Activated CD4-positive, alpha-beta T cell treated with anti-CD3 and anti-CD28 coated beads for 36 hours (primary cell): ENCODE measurements around the gene RIBC2. TPM values are rescaled to one million over a fixed set of nuclear protein-coding genes. Genes with fewer than 3 reads are reported as not detected.
"Not testable (repeated sequence)": the region's sequence is repeated elsewhere in the genome, so short reads cannot be mapped to it uniquely, and the experiment has no call there.

Source experiments
- ATAC-seq: fragments of 200-7000 bp; cut with Tn5 transposase; one replicate; pipeline ENCODE4 v1.10.0; 2021; ENCODE audit warnings: mild to moderate bottlenecking, moderate library complexity
- CTCF ChIA-PET: fragments of 350-600 bp; sonication (Branson Sonifier 250); formaldehyde crosslinking; loops from one replicate; lab custom pipeline; 2021; ENCODE audit warnings: antibody characterized with exemption; lab: Charles Lee
- POLR2A ChIA-PET: fragments of 350-600 bp; sonication (Branson Sonifier 250); formaldehyde crosslinking; loops from one replicate; lab custom pipeline; 2021; ENCODE audit warnings: antibody characterized with exemption, inconsistent platforms; lab: Charles Lee
- DNase-seq: peaks from one replicate; pipeline ENCODE4 v3.0.0-alpha.2; 2020
- H3K27ac Mint-ChIP-seq: one replicate; pipeline ENCODE4 v1.8.0; 2021; ENCODE audit warnings: mixed read lengths
- H3K27me3 Mint-ChIP-seq: one replicate; pipeline ENCODE4 v1.8.0; 2021; ENCODE audit warnings: mixed read lengths
- H3K36me3 Mint-ChIP-seq: one replicate; pipeline ENCODE4 v1.8.0; 2021; ENCODE audit warnings: low read depth, mixed read lengths
- H3K4me1 Mint-ChIP-seq: one replicate; pipeline ENCODE4 v1.8.0; 2021; ENCODE audit warnings: mixed read lengths
- H3K4me3 Mint-ChIP-seq: one replicate; pipeline ENCODE4 v1.8.0; 2021; ENCODE audit warnings: mild to moderate bottlenecking, moderate library complexity, mixed read lengths
- H3K9me3 Mint-ChIP-seq: one replicate; pipeline ENCODE4 v1.8.0; 2021; ENCODE audit warnings: low read depth, mixed read lengths
- intact Hi-C, 2 experiments: fragments of 100-400 bp; cut with DNase I in 1 of 2; cut with micrococcal nuclease in 1 of 2; formaldehyde crosslinking; loops; one replicate each; pipeline versions ENCODE4 v1.14.2 to v1.15.1; 2022 to 2024; cut with DNase I, micrococcal nuclease
- total RNA-seq, 2 experiments: library from RNA; stranded (reverse); gene quantifications; one replicate each; pipeline ENCODE4 v1.2.3, GENCODE V29; 2021

Gene RIBC2, protein sequence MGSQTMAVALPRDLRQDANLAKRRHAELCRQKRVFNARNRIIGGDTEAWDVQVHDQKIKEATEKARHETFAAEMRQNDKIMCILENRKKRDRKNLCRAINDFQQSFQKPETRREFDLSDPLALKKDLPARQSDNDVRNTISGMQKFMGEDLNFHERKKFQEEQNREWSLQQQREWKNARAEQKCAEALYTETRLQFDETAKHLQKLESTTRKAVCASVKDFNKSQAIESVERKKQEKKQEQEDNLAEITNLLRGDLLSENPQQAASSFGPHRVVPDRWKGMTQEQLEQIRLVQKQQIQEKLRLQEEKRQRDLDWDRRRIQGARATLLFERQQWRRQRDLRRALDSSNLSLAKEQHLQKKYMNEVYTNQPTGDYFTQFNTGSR
- total RNA-seq, result 1 to 10 TPM; 6.3 to 7.8 TPM

DNA sequence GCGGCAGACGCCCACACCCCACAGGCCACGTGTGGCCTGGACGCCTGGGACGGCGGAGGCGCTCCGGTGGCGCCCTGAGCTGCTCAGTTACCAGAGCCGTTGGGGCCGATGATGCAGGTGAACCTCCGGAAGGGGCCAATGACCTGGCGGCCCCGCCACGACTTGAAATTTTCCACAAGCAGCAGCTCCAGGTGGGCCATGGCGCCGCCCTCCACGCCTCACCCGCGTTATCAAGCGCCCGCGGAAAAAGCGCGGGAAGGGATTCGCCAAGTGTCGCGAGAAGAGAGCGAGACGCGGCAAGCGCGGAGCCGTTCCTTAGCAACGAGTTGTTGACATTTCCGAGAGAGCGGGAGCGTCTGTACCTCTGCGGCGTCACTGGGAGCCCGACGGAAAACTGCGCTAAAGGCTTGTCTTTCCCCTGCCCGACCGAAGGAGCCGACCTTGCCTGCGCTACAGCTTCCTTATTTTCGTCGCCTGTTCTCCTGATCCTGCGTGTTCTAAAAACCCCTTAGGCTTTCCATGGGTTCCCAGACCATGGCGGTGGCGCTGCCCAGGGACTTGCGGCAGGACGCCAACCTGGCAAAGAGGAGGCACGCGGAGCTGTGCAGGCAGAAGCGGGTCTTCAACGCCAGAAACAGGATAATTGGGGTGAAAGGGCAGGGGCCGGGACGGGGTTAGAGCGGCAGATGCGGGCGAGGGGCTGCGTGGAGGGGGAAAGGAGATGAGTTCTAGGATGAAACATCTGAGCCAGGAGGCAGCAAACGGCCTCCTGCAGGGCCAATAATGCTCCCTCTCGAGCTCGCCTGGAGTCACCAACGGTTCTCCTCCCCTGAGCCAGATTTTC lies at the start of gene RIBC2, which contains the start of gene SMC1B:
RIBC2 (plus strand) TSS at position 326 of the 844 bp plus-strand sequence; CDS start at position 520, 194 bp downstream.
SMC1B (minus strand) TSS at position 232 of the 844 bp plus-strand sequence; CDS start at position 200, 32 bp downstream.
- CTCF ChIA-PET, result interaction anchor here (0.5 to 1.1 kb wide), 4 partner anchors 23 to 101 kb away, joined by 3 to 4 read pairs (median 4); no protein-coding TSS in a partner anchor
- DNase-seq (peak; percentile 93), ATAC-seq (peak; percentile 96)
- H3K27me3 Mint-ChIP-seq, result peaks cover 8% of the 10 kb centered on the region
- peaks cover 6% of the 10 kb centered on the region for H3K36me3 Mint-ChIP-seq
- H3K4me3 Mint-ChIP-seq, result peak within 1 kb of the TSS; percentile 78
- no peaks in the 10 kb centered on the region for H3K9me3 Mint-ChIP-seq
- H3K4me1 Mint-ChIP-seq, result peaks cover 10% of the 10 kb centered on the region
- POLR2A ChIA-PET, result interaction anchor here (1.1 kb wide), 1 partner anchor 91 kb away, joined by 4 read pairs; no protein-coding TSS in a partner anchor
- intact Hi-C loops, result loop anchor here in 1 of 2 experiments (1.0 kb wide), 4 partner anchors 22 to 194 kb away; partner anchors contain the start of gene FAM118A
- H3K27ac Mint-ChIP-seq, result peak within 1 kb of the TSS; percentile 75

DNA sequence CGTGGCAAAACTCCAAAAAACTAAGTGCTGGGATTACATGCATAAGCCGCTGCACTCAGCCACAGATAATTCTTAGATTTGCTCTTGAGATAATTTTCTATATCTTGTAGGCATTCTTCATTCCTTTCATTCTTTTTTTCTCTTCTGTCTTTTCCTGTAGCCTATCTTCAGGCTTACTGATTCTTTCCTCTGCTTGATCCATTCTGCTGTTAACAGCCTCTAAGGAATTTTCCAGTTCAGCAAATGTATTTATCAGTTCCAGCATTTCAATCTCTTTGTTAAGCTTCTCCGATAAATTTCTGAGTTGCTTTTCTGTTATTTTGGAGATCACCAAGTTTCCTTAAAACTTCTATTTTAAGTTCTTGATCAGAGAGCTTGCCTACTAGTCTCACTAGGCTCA lies 46.8 kb upstream of the RIBC2 start:
- Mint-ChIP-seq H3K27me3 (peaks cover 5% of the 10 kb centered on the region), H3K27ac (no peak overlapping the region), H3K4me1 (no peaks in the 10 kb centered on the region), H3K4me3 (no peak overlapping the region), H3K9me3 (peaks cover 5% of the 10 kb centered on the region), H3K36me3 (peaks cover 4% of the 10 kb centered on the region)
- ChIA-PET POLR2A (no interaction called here), CTCF (interaction anchor here (0.7 kb wide), 1 partner anchor 806 kb away, joined by 3 read pairs; no protein-coding TSS in a partner anchor)
- DNase-seq, result no peak
- no peak for ATAC-seq
- intact Hi-C loops, result no loop called here

DNA sequence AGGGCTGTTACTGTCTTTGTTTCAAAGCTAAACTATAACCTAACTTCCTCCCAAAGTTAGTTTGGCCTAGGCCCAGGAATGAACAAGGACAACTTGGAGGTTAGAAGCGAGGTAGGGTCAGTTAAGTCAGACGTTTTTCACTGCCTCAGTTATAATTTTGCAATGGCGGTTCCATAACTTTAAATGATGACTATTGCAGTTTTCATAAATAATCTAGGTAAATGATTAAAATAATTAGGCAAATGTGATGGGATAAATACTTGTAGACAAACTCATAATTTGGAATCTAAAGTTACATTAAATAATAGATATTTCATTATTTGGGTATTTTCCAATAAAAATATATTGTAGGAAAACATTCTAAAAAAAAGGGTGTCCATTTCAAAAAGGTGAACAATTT lies 39.9 kb upstream of the RIBC2 start:
- H3K9me3 Mint-ChIP-seq, DNase-seq, H3K4me1 Mint-ChIP-seq, CTCF ChIA-PET, H3K4me3 Mint-ChIP-seq, intact Hi-C loops, ATAC-seq, H3K27ac Mint-ChIP-seq, H3K36me3 Mint-ChIP-seq, H3K27me3 Mint-ChIP-seq, POLR2A ChIA-PET: not testable (repeated sequence)

DNA sequence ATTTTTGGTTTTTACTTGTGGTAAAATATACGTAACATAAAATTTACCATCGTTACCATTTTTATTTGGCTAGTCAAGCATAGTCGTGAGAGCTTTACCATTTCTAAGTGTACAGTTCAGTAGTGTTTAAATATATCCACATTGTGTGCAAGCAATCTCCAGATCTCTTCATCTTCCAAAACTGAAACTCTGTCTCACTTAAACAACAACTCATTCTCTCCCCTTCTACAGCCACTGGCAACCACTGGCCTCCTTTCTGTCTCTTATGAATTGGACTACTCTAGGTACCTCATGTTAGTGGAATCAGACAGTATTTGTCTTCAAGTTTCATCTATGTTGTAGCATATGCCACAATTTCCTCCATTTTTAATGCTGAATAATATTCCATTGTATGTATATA lies 37.5 kb upstream of the RIBC2 start:
- Mint-ChIP-seq H3K27me3 (peaks cover 3% of the 10 kb centered on the region), H3K4me3 (no peak overlapping the region), H3K9me3 (no peaks in the 10 kb centered on the region), H3K27ac (no peak overlapping the region), H3K4me1 (peaks cover 4% of the 10 kb centered on the region), H3K36me3 (no peaks in the 10 kb centered on the region)
- intact Hi-C loops, result no loop called here
- ChIA-PET POLR2A (no interaction called here), CTCF (no interaction called here)
- DNase-seq, result no peak
- peak; percentile 49 for ATAC-seq

DNA sequence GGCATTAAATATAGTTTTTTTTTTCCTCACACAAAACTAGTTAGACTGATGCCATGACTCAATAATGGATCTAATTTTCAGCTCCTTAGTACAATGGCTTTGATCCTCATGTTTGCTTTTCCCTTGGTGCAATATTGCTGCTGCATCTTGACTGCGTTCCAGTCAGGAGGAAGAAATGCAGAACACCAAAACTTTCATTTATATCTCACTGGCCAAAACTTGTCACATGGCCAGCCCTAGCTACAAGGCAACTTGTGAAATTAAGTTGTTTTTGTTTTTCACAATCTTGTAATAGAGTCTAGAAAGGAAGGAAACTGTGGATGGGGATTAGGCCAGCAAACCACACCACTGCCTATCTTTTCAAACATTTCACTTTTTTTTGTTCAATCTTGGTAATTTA lies 36.8 kb upstream of the RIBC2 start:
- H3K4me3 Mint-ChIP-seq, result no peak overlapping the region
- H3K27me3 Mint-ChIP-seq, result peaks cover 3% of the 10 kb centered on the region

DNA sequence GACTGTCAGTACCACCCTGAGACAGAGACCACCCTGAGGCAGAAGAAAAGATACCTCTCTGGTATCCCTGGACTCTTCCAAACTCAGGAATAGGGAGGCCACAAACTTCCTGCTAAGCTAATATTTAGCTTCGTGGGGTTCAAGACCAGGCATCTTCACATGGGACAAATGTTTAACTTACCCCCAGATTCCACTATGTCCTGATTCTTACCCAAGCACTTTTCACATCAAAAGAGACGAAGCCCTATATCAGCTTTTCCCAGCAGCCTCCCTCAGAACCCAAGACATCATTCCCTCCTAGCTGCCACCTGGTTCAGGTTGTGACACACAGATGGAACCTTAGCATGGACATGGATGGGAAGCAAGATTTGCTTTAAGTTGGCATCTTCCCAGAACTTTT lies 32.1 kb upstream of the RIBC2 start:
- CTCF ChIA-PET, result interaction anchor here (1.0 kb wide), 1 partner anchor 113 kb away, joined by 3 read pairs; no protein-coding TSS in a partner anchor
- no peaks in the 10 kb centered on the region for H3K9me3 Mint-ChIP-seq
- DNase-seq (no peak), ATAC-seq (no peak)
- intact Hi-C loops, result no loop called here
- no peaks in the 10 kb centered on the region for H3K36me3 Mint-ChIP-seq
- no peaks in the 10 kb centered on the region for H3K4me1 Mint-ChIP-seq
- no peak overlapping the region for H3K4me3 Mint-ChIP-seq
- H3K27me3 Mint-ChIP-seq, result no peaks in the 10 kb centered on the region
- no peak overlapping the region for H3K27ac Mint-ChIP-seq
- POLR2A ChIA-PET, result no interaction called here

More for the DNA sequence above, 36.8 kb upstream of the RIBC2 start:
- ChIA-PET POLR2A (no interaction called here), CTCF (no interaction called here)
- no peak for DNase-seq
- Mint-ChIP-seq H3K9me3 (no peaks in the 10 kb centered on the region), H3K36me3 (no peaks in the 10 kb centered on the region), H3K27ac (no peak overlapping the region), H3K4me1 (peaks cover 4% of the 10 kb centered on the region)
- intact Hi-C loops, result no loop called here
- no peak for ATAC-seq

DNA sequence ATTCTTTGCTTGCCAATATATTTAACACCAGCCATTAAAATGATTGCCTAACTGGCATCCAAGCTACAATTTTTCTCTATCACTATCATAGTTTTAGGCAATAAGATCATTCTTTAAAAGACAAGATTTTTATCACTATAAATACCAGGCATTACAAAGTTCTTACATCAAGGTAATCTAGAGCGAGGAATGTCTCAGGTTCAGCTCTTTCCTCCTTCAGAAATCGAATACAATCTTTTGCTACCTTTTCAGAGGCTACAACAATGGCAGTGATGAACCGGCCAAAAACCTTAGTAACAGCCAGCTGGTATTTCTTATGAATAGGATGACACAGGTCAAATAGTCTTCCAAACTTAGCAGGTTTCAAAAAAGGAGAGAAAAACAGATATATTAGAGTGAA lies 23.9 kb upstream of the RIBC2 start:
- intact Hi-C loops, result no loop called here

DNA sequence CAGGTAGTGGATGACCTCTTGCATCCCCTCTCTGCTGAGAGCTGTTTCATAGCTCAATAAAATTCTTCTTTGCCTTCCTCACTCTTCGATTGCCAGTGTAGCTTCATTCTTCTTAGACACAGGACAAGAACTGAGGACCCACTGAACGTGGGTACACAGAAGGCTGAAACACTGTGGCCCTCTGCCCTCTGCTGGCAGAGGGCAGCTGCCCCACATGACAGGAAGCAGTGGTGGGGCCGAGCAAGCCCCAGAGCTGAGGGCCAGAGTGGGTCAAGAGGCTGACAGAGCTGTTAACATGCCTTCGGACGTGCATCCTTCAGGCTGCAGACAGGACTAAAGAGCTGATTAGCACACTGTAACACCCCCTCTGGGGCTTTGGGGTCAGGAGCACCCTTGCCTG lies 15.7 kb upstream of the RIBC2 start:
- ATAC-seq (no peak), DNase-seq (peak; percentile 25)
- H3K4me3 Mint-ChIP-seq, result no peak overlapping the region
- no peaks in the 10 kb centered on the region for H3K4me1 Mint-ChIP-seq
- intact Hi-C loops, result loop anchor here in 1 of 2 experiments (2.0 kb wide), 1 partner anchor 129 kb away; no protein-coding TSS in a partner anchor
- no peak overlapping the region for H3K27ac Mint-ChIP-seq
- H3K27me3 Mint-ChIP-seq, result peaks cover 2% of the 10 kb centered on the region
- POLR2A ChIA-PET, result no interaction called here
- no peaks in the 10 kb centered on the region for H3K36me3 Mint-ChIP-seq
- peaks cover 2% of the 10 kb centered on the region for H3K9me3 Mint-ChIP-seq
- CTCF ChIA-PET, result interaction anchor here (0.9 kb wide), 1 partner anchor 10 kb away, joined by 3 read pairs; no protein-coding TSS in a partner anchor

More for the DNA sequence above, 23.9 kb upstream of the RIBC2 start:
- ChIA-PET POLR2A (interaction anchor here (0.6 kb wide), 2 partner anchors 10 to 837 kb away, joined by 4 to 6 read pairs; no protein-coding TSS in a partner anchor), CTCF (interaction anchor here (0.7 to 1.1 kb wide), 2 partner anchors 43 to 115 kb away, joined by 3 read pairs; no protein-coding TSS in a partner anchor)
- Mint-ChIP-seq H3K4me3 (no peak overlapping the region), H3K9me3 (no peaks in the 10 kb centered on the region), H3K27ac (no peak overlapping the region), H3K36me3 (no peaks in the 10 kb centered on the region), H3K27me3 (no peaks in the 10 kb centered on the region), H3K4me1 (no peaks in the 10 kb centered on the region)
- ATAC-seq (no peak), DNase-seq (no peak)

DNA sequence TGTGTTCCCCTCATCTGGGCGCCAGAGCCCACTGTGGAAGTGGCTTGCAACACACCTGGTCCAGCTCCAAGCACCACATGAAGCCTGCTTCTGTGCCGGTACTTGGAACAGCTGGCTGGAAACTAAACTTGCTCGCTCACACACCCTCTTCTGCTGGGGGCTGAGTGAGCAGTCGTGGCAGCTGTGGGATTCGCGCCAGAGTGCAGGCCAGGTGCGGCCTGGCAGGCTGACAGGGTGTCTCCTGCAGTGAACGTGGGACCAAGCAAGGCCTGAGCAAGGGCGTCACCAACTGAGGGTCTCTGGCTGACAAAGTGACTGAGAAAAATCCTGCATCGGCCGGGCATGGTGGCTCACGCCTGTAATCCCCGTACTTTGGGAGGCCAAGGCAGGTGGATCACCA lies 15.3 kb upstream of the RIBC2 start:
- H3K27me3 Mint-ChIP-seq, result peaks cover 2% of the 10 kb centered on the region
- ATAC-seq, result no peak
- H3K4me3 Mint-ChIP-seq, result no peak overlapping the region
- H3K27ac Mint-ChIP-seq, result no peak overlapping the region
- H3K36me3 Mint-ChIP-seq, result no peaks in the 10 kb centered on the region
- H3K9me3 Mint-ChIP-seq, result peaks cover 2% of the 10 kb centered on the region
- no peak for DNase-seq
- H3K4me1 Mint-ChIP-seq, result no peaks in the 10 kb centered on the region
- ChIA-PET CTCF (interaction anchor here (0.9 kb wide), 1 partner anchor 11 kb away, joined by 3 read pairs; no protein-coding TSS in a partner anchor), POLR2A (no interaction called here)
- intact Hi-C loops, result no loop called here

DNA sequence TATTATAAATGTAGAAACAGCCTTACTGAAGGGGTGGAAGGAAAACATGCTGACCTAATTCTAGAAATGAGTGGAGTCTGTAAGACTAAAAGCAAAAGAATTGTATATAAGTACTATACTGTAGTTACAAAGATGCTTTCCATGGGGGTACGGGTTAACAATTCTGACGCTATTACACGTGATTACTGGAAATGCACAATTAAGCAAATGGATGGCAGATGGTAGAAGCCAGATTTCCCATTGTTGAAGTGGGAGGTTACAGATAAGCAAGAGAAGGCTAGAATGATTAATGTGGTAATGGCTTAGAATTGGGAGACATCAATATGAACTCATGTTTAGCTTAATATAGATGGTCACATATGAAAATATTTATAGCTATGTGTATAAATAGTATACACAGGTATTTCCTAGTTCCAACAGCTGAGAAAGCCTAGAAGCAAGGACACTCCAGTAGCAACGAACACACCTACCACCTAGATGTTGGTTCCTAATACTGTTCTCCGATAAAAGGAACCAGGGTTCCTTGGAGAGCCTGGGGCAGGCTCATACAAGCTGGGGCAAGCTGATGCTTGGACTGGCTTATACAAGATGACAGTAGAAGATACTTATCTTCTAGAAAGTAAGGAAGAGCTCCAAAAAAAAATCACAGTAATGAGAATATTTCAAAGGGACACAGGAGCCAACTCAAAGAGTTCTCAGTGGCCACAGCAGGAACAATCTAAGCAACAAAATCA lies 13.6 kb upstream of the RIBC2 start:
- Mint-ChIP-seq H3K9me3 (peaks cover 2% of the 10 kb centered on the region), H3K4me1 (no peaks in the 10 kb centered on the region), H3K36me3 (no peaks in the 10 kb centered on the region), H3K4me3 (no peak overlapping the region), H3K27me3 (peaks cover 2% of the 10 kb centered on the region), H3K27ac (no peak overlapping the region)
- CTCF ChIA-PET, result no interaction called here
- POLR2A ChIA-PET, result no interaction called here
- DNase-seq, result no peak
- intact Hi-C loops, result no loop called here
- no peak for ATAC-seq
